DMS153 treated with DMSO at 0.1 percent for 48 hours (cell line): ENCODE measurements around the gene SDK2.

Experiments used
- DNase-seq: peaks from one replicate; lab custom pipeline; 2025; ENCODE audit not compliant: unreplicated experiment; lab: John Stamatoyannopoulos, UW

Gene SDK2

DNA sequence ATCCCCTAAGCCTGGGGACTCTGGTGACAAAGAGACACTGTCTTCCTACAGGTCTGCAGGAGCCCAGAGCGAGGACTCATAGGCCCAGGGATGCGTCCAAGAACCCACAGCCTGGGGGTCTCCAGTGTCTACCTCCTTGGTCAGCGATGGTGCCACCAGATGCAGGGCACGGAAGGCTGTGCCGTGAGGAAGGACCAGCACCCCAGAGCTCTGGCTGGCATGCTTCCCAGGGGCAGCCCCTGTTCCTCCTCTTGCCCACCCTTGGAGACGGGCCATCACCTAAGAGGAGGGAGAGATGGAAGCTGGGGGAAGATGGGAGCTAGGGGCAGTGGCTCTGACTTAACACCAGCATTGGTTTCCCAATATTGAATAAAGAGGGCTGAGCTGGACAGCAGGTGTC, 125.2 kb downstream of the SDK2 start:
- no peak for DNase-seq

DNA sequence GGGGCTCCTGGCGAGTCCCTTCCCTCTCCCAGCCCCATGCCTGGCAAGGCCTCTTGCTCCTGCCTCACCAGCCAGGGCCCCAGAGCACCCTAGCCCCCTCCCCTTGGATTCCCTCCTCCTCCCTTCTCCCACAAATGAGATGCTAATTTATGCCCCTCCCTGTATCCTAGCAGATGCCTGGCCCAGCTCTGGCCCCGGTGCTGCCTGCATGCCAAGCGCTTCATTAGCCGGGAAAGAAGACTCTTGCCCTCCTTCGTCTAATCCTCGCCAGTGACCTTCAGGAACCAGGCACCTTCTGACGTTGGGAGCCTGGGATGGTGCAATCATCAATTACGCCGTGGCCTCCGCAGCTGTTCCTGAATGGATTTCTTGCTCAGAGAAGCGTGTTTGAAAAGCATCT, 127.8 kb downstream of the SDK2 start:
- DNase-seq, result no peak

DNA sequence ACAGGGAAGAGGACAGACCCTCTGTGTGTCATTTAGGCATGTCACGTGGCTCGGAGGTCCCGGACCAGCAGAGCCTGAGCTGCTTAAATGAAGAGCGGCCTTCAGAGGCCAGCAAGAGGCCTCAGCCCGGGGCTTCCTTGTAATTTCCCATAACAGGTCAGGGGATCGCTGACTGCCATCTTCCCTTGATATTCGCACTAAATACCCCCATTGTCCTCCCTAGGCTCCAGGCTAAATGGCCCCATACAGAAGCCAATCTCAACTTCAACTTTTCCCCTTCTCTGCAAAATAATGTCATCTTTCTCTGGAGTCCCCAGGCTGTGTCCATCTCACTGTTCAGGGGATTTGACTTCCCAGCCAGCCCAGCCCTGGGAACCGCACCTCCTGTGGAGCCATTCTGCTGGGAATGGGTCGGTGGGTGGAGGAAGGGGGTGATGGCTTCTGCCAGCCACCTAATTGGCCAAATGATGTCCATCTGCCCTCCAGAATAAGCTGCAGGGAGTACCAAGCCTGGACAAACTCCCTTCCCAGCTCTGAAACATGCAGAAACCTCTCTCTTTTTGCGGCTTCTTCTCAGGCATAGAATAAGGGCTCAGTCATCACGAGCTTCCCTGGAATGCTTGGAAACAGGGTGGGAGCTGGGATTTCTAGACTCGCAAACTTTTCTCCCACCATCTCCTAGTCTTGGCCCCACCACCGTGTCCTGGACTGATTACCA, 129.9 kb downstream of the SDK2 start:
- DNase-seq, result no peak

DNA sequence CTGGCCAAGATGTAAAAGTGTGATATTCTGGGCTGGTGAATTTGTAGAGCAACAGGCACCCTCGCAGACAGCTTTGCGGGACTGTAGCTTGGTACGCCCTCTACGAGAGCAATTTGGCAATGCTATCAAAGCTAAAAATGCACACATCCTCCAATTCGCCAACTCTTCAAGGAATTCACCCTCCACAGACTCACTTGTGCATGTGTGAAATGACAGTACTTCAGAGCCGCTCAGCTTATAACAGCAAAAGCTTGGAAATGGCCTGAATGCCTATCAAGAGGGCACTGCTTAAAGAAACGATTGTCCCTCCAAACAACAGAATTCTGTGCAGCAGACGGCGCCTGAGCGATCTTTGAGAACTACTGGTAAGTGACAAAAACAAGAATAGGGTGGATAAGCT, 130.8 kb downstream of the SDK2 start:
- DNase-seq, result no peak

DNA sequence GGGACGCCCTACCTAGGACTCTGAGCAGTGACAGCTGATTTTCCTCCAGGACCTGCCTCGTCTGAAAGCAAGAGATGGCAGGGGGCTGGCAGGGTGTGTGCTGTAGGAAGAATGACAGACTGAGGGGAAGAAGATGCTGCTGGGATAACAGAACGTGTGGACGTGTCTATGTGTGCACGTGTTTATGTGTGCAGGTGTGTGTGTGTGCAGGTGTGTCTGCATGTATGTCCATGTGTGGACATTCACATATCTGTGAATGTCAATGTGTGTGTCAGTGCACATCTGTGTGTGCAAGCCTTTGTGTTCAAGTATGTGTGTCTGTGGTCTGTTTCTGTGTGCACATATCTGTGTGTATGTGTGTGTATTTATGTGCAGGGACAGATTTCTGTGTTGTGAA, 132.5 kb downstream of the SDK2 start:
- DNase-seq, result no peak

DNA sequence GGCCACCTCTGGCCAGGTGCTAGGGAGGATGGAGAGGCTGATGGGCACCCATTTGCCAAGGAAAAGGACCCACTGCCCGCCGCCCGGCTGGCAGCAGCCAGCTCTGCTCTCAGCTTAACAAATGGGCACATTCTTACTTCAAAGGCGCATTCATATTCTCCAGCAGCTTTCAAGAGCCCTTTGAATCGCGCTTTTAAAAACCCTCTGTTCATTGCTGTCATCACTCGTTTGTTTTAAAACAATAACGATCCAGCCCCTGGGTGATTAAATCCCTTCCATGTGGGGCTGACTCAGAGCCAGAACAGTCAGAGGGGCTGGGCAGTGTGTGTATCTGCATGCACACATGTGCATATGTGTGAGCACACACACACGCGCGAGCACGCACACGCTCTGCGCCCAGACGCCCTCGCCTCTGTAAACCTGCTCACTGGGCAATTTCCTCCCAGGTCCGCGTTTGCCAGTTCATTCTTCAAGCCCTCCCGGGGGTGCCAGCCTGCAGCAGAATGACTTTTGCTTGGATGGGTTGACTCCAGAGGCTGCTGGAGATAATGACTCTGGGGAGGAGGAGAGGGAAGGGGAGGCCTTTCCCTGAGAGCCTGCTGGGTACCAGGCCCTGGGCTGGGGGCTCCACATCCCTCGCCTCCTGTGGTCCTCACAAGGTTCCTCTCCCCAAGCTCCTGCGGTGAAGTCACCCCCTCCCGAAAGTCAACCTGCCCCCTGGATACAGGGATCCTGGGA, 133.1 kb downstream of the SDK2 start:
- no peak for DNase-seq

DNA sequence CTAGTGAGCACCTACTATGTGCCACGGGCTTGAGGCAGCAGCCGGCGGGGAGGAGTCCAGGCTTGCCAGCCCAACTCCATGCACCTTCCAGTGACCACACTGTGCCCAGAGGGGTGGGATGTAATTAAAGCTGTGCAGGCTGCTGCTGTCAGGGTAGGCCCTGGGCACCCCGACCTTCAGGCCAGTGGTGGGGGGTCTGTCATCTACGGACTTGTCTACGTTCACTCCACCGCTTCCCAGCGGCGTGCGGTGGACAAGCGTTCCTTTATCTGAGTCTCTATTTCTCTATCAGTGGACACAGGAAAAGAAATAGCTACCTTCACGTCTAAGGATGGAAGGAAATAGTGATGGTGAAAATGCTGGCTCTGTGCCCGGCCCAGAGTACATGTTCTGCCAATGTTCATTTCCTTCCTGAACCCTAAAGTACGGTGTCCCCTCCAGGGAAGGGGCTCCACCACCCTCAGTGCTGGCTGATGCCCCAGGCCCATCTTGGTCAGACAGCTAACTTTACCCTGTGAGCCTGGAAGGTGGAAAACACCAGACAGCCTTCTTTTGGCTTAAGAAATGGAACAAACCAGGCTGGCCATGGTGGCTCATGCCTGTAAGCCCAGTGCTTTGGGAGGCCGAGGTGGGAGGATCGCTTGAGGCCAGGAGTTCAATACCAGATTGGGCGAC, 135.2 kb downstream of the SDK2 start:
- DNase-seq, result no peak

DNA sequence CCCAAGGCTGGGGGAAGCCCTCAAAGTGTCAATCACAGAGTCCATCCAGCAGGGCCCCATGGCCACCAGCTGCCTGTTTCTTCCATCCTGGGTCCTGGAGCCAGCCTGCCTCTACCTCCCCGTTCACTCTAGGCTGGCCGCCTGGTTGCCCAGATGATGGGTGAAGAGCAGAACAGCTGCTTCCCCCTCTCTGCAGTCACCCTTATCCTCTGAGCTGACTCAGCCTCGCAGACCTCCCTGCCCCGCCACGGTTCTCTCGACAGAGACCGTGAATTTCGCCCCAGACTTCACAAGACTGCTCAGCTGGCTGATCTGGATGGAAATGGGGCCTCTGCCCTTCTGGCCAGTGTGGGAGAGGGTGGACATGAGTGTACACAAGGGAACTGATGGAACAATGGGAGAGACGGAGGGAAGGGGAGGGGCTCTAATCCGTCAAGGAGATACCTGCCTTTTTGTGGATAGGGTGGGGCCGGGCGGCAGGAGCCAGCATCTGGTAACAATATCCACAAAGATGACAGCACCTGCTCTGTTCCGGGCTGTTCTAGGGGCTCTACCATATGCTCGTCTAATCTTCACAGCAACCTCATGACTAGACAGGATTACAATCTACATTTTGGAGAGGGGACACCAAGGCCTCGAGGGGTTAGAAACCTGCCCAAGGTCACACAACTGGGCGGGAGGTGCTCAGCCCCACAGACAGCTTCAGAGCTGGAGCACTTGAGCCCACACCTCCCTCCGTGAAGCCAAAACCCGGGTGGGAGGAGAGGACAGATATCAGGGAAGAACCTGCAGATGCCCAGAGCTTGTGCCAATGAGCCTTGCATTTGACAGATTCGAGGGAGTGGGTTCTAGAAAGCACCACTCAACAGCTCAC, 136.0 kb downstream of the SDK2 start:
- DNase-seq, result no peak

DNA sequence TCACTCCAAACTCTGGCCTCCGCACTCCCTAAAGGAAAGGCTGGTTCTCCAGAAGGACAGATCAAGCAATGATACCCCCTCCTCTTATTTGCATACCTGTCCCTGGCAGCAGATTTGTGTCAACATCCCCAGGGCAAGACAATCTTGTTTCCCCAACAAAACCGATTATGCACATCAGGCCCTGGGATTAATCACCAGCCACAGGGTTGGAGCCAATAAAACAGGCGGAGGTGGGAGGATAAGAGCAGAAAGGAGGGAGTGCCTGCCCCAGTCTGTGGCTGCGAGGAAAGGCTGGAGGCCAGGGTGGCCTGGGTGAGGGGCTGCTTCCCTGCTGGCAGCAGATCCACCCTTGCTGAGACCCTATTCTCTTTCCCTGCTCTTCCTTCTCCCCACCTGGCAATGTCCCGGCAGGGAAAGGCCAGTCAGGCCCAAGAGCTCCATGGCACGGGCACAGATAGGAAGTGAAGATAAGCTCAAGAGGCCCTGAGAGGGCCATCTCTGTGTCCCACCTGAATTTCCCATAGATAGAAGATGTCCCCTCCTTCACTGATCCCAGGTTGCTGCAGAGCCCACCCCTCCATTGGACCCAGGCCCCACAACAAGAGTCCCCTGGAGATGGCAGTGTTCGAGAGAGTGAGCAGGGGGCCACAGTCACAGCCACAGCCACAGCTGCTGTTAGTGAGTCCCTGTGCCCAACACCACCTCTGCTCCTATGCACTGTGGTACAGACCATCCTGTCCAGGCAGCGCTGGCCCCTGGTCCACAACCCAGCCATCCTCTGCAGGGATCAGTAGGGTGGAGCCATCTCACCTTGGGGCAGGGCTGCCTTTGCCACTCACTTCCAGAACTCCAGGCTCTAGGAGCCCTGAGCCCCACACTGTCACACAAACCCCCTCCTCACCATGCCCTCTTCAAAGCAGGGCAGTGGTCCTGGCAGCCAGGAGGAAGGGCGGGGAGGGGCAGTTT, 137.5 kb downstream of the SDK2 start:
- no peak for DNase-seq

DNA sequence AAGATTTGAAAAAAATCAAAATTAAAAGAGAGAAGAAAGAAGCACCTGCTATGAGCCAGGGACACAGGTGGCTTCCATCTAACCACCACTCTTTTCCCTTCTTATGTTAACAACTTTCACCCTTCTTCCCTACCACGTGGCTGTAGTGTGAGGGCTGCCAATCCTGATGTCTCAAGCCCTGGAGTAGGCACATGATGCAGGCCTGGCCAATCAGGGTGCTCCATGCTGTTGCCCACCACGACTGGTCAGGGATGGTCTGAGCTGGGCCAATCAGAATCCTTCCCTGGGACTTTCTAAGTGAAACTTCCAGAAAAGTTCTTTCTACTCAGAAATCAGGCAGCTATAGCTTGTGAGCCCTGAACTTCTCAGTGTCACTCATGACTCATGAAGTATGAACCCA, 140.7 kb downstream of the SDK2 start:
- DNase-seq, result no peak

DNA sequence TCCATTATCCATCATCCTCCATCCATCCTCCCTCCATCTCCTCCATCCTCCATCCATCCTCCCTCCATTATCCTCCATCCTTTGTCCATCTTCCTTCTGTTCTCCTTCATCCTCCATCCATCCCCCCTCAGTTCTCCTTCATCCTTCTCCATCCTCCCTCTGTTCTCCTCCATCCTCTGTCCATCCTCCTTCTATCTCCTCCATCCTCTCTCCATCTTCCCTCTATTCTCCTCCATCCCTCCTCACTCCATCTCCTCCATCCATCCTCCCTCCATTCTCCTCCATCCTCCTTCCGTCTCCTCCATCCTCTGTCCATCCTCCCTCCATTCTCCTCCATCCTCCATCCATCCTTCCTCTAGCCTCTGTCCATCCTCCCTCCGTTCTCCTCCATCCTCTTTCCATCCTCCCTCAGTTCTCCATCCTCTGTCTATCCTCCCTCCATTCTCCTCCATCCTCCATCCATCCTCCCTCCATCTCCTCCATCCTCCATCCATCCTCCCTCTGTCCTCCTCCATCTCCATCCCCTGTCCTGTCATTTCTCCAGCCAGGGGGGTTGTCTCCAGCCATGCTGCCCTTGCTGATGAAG, 143.7 kb downstream of the SDK2 start:
- DNase-seq, result no peak

DNA sequence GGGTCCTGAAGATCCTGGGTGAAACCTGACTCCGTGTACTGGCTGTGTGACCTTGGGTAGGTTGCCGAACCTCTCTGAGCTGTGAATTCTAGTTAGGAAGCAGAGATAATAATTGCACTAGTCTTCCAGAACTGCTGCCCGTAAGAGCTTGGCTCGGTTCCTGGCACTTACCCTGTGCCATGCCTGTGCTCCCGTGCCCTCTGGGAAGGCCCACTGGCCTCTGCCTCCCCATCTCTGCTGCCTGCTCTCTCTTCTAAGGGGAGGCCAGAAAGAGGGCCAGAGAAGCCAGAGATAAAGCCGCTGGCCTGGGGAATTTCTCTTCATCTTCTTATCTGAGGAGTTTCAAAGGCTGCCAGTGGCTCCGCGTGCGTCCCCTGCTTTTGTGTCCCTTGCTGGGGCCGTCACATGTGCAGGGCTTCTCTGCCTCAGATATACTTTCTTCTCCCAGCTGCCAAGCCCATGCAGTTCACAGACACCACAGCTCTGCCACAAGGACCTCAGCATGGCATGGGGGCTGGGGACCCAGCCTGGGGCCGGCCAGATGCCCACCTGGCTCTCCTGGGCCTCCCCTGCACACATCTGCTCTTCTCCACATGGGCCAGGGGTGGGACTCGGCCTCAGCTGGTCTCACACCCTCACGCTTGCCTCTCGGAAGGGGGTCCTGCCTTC, 145.2 kb downstream of the SDK2 start:
- no peak for DNase-seq

DNA sequence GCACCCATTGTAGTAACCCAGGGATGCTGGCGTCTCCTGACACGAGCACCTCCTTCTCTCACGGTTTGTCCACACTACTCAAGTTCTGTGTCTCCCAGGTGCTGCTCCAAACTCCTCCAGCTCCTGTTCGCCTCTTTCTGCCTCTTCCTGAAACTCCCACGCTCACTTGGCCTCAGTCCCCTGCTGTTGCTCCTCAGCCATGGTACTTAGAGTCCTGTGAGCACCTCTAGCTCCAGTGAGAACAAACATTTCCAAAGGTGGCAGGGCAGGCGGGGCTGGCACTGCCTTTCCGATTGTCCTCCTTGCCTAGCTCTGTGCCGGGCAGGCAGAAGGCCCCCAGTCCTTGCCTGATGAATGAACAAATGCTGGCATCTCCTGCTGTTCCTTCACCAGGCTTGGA, 146.1 kb downstream of the SDK2 start:
- DNase-seq, result no peak

DNA sequence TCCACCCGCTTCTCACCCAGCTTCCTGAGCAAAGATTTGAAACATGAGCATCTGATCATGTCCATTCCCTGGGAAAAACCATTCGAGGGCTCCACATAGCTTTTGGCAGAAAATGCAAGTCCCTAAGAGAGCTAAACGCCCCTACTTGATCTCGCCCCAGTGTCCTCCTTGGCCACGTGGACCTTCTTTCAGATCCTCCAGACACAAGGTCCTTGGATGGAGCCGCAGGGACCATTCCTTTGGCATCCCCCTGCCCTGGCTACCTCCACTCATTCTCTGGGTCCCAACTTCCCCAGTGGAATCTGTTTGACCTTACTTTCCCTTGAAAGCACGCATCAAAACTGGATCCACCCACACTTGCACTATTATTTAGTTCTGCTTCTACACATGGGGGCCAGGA, 146.5 kb downstream of the SDK2 start:
- no peak for DNase-seq

DNA sequence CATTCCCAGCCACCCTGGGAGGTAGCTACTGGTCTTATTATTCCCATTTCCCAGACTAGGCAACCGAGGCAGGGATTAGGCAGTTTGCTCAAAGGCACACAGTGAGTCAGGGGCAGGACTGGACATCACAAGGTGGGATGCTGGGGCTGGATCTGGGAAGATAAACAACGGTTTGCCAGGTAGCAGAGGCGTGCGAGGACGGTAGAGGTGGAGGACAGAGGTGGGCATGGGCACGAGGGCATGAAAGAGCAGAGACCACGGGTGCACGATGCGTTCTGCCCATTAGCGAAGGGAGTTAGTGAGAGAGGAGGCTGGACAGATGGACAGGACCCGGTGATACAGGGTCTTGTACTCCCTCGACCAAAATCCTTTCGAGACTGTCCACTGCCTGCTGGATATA, 148.0 kb downstream of the SDK2 start:
- DNase-seq, result no peak

DNA sequence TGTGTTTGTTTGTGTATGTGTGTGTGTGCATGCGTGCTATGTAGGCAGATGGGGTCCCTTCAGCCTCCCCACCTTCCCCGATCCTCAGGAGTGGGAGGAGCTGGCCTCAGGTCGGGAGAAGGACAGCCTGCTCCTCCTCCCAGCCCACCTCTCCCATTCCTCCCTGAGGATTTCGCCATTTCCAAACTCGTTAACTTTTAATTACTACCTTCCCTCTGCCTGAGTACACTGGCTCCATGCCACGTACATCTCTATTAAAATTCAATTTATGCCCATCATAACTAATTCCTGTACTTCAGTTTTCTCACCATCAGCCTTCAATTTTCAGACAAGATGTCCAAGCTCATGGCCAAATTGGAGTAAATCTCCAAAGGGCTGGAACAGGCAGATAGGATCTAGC, 148.6 kb downstream of the SDK2 start:
- DNase-seq, result no peak

DNA sequence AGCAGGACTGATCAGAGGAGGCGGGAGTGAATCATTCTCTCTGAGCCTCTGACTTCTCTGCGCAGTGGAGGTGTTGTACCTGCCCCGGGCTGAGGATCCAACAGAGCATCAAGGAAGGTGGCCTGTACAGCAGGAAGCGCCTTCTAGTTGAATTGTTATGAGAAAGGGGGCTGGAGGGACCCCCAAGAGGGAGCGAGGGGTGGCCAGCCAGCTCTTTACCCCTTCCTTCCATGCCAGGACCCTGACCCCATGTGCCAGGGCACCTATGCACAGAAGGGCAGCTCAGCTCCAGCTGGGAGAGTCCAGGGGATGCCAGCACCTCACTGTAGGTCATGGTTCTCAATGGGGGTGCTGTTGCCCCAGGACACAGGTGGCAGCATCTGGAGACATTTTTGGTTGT, 149.3 kb downstream of the SDK2 start:
- no peak for DNase-seq

DNA sequence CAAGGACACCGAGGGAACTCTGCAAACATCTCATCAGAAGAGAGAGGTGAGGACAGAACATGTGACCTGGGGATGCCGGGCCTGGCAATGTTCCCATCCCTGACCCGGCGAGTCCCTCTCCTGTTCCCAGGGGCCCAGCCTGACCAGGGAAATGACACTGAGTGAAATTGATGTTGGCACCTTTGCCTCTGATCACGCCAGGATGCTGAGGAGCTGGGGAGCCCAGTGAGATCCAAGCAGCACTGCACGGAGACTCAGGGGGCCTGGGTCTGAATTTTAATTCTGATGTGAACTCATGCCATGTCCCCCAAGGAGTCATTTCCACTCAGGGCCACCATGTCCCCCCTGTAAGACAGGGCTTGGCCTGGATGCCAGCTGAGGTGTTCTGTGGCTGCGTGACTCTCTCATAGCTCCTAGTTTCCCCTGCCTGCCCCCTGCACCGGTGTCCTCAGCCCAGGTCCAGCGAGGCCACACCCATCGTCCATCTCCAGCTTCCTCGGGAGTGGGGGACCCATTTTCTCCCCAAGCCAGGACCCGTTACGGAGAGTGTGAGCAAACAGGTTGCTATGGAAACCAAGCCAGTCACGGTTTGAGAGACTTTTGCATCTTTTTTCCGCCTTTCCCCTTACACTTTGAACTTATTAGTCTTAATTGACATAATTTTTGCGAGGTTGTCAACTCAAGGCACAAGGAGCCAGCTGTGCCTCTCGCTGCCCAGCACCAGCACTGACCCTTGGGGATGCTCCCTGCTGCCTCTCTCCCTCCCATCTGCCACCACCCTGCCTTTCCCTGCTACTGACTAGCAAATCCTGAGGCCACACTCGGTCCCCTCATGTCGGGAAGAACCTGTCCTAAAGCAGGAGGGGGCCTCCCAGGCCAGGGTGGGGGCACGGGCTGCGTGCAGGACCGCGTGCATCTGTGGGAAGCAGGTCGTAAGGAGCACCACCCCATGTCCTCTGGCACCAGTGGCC, 150.0 kb downstream of the SDK2 start:
- no peak for DNase-seq
